K562 (cell line): Measurements from ENCODE around the gene CSMD2. TPM values are rescaled to one million over a fixed set of nuclear protein-coding genes. Genes with fewer than 3 reads are reported as not detected.

Source experiments
- ATAC-seq: fragments of 200-7000 bp; cut with Tn5 transposase; 3 replicates; pipeline ENCODE4 v1.9.1; 2020; ENCODE audit warnings: moderate library complexity
- BruUV-seq: library from RNA; stranded (reverse); fragments of 400-500 nt; replicated peaks from 2 replicates; lab custom pipeline; 2021; lab: Mats Ljungman, UMichigan
- CTCF ChIA-PET: fragments of 300-600 bp; formaldehyde crosslinking; extraction: SDS; loops from one replicate; lab custom pipeline; 2021; ENCODE audit warnings: low intra/inter-chr PET ratio; lab: Yijun Ruan, JAX
- POLR2A ChIA-PET: fragments of 300-600, 350-650 bp; sonication (Branson Sonifier 250); formaldehyde crosslinking; extraction: SDS; loops from one replicate; lab custom pipeline; 2021; ENCODE audit warnings: antibody characterized with exemption, inconsistent platforms; lab: Yijun Ruan, JAX
- DNase-seq, 4 experiments: peaks; one replicate each; pipeline versions ENCODE4 v3.0.0 to v3.0.0-alpha.2; 2011 to 2018; ENCODE audit warnings: low spot score in 3 of 4, mixed read lengths in 3 of 4; ENCODE audit errors: extremely low read depth in 1 of 4
- FAIRE-seq: peaks from 2 replicates; lab custom pipeline; 2011; peaks lifted over from hg19 to GRCh38; lab: Jason Lieb, UNC
- H2AFZ ChIP-seq: 2 replicates; pipeline ENCODE4 v1.6.0; 2011; ENCODE audit warnings: low read depth, low read length, control low read depth, inconsistent platforms
- H3K27ac ChIP-seq: fragments of 200-600 bp; 3 replicates; pipeline ENCODE4 v1.8.0; 2011; ENCODE audit warnings: low read depth, mild to moderate bottlenecking, control low read depth, inconsistent platforms, low read length, moderate library complexity, mixed read lengths; ENCODE audit errors: extremely low read depth
- H3K27me3 ChIP-seq, 2 experiments: fragments of 300-600 bp in 1 of 2; 2 replicates in 1 of 2; 3 replicates in 1 of 2; pipeline versions ENCODE4 v1.6.0 to v1.8.0; 2011; ENCODE audit warnings: inconsistent platforms in 2 of 2, low read length in 2 of 2, mild to moderate bottlenecking in 1 of 2, mixed read lengths in 1 of 2, moderate library complexity in 1 of 2; ENCODE audit not compliant: control insufficient read depth in 2 of 2, insufficient read depth in 2 of 2
- H3K36me3 ChIP-seq: fragments of 300-600 bp; 3 replicates; pipeline ENCODE4 v1.8.0; 2011; ENCODE audit warnings: mild to moderate bottlenecking, low read length, inconsistent platforms; ENCODE audit not compliant: control insufficient read depth, insufficient read depth
- H3K4me1 ChIP-seq, 2 experiments: fragments of 200-600 bp in 1 of 2; replicated peaks in 1 of 2; 2 replicates in 1 of 2; 3 replicates in 1 of 2; pipeline versions ENCODE4 v1.5.1 to v1.8.0; 2011; ENCODE audit warnings: inconsistent platforms in 2 of 2, low read length in 2 of 2, mild to moderate bottlenecking in 1 of 2, mixed read lengths in 1 of 2, moderate library complexity in 1 of 2; ENCODE audit not compliant: control insufficient read depth in 2 of 2, insufficient read depth in 2 of 2
- H3K4me2 ChIP-seq: 2 replicates; pipeline ENCODE4 v1.6.1; 2011; ENCODE audit warnings: low read length, control low read depth, inconsistent platforms, mixed read lengths; ENCODE audit not compliant: insufficient read depth
- H3K4me3 ChIP-seq: fragments of 200-600 bp; sonication (generic), shearing (Covaris generic); 2 replicates; pipeline ENCODE4 v1.5.1; 2016; ENCODE audit warnings: control low read depth, inconsistent platforms
- H3K79me2 ChIP-seq: fragments of 200-600 bp; 3 replicates; pipeline ENCODE4 v1.8.0; 2011; ENCODE audit warnings: low read length, inconsistent platforms; ENCODE audit not compliant: control insufficient read depth, insufficient read depth
- H3K9ac ChIP-seq, 2 experiments: 2 replicates each; pipeline versions ENCODE4 v1.6.0 to v1.6.1; 2011; ENCODE audit warnings: low read depth in 2 of 2, low read length in 2 of 2, control low read depth in 1 of 2, inconsistent platforms in 1 of 2, mild to moderate bottlenecking in 1 of 2, mixed read lengths in 1 of 2; ENCODE audit not compliant: insufficient read depth in 1 of 2
- H3K9me1 ChIP-seq: one replicate; pipeline ENCODE4 v1.6.0; 2011; ENCODE audit warnings: inconsistent platforms, mild to moderate bottlenecking, low read length, moderate library complexity; ENCODE audit not compliant: control insufficient read depth, insufficient read depth
- H3K9me3 ChIP-seq: replicated peaks from 2 replicates; pipeline ENCODE4 v1.5.1; 2011; ENCODE audit warnings: low read depth, low read length, inconsistent platforms; ENCODE audit not compliant: control insufficient read depth, insufficient read depth
- H4K20me1 ChIP-seq: replicated peaks from 2 replicates; pipeline ENCODE4 v1.6.1; 2011; ENCODE audit warnings: low read length, inconsistent platforms, mixed read lengths; ENCODE audit not compliant: control insufficient read depth, insufficient read depth
- BMI1 ChIP-seq: fragments of 150-350 bp; IDR thresholded peaks from 2 replicates; pipeline ENCODE4 v1.6.1; 2014; ENCODE audit warnings: low read length
- ELF2 ChIP-seq: fragments of 250-450 bp; sonication (Bioruptor Pico); IDR thresholded peaks from 2 replicates; pipeline ENCODE4 v1.5.0; 2021; ENCODE audit warnings: mild to moderate bottlenecking
- FOXK2 ChIP-seq, 2 experiments: fragments of 450-650 bp; IDR thresholded peaks in 1 of 2; conservative IDR thresholded peaks in 1 of 2; 2 replicates each; pipeline ENCODE4 v1.6.1; 2016; ENCODE audit warnings: low read depth in 2 of 2, mild to moderate bottlenecking in 1 of 2
- NR3C1 ChIP-seq: sonication (generic); formaldehyde crosslinking; IDR thresholded peaks from 2 replicates; pipeline ENCODE4 v1.8.1; 2022; ENCODE audit warnings: missing genetic modification reagents
- PHF20 ChIP-seq: fragments of 450-650 bp; IDR thresholded peaks from 2 replicates; pipeline ENCODE4 v1.6.1; 2018; ENCODE audit not compliant: partially characterized antibody
- POU5F1 ChIP-seq: fragments of 150-350 bp; IDR thresholded peaks from 2 replicates; pipeline ENCODE4 v1.6.1; 2014; ENCODE audit warnings: borderline replicate concordance, low read length, low read depth, mild to moderate bottlenecking; ENCODE audit not compliant: partially characterized antibody
- RNF219 ChIP-seq: fragments of 250-450 bp; sonication (Bioruptor Pico); IDR thresholded peaks from 2 replicates; pipeline ENCODE4 v1.5.0; 2022; ENCODE audit warnings: mild to moderate bottlenecking
- SMARCB1 ChIP-seq: IDR thresholded peaks from 2 replicates; pipeline ENCODE4 v1.6.1; 2011; ENCODE audit warnings: improper control_type of control experiment, low read depth; ENCODE audit not compliant: insufficient read length
- SPI1 ChIP-seq: IDR thresholded peaks from 2 replicates; pipeline ENCODE4 v1.6.1; 2011; ENCODE audit warnings: low read depth, low read length, control low read depth, borderline replicate concordance
- TCF15 ChIP-seq: fragments of 250-450 bp; sonication (Bioruptor Pico); IDR thresholded peaks from 2 replicates; pipeline ENCODE4 v1.8.0; 2022; ENCODE audit warnings: moderate library complexity, mild to moderate bottlenecking, inconsistent platforms
- TFAP4 ChIP-seq: sonication (generic); formaldehyde crosslinking; IDR thresholded peaks from 2 replicates; pipeline ENCODE4 v1.8.0; 2022; ENCODE audit warnings: missing genetic modification reagents, mild to moderate bottlenecking, moderate library complexity, borderline replicate concordance
- ZBTB5 ChIP-seq: fragments of 450-650 bp; IDR thresholded peaks from 2 replicates; pipeline ENCODE4 v1.6.1; 2017; ENCODE audit warnings: antibody characterized with exemption
- ZKSCAN3 ChIP-seq: fragments of 250-450 bp; sonication (Bioruptor Pico); IDR thresholded peaks from 2 replicates; pipeline ENCODE4 v1.4.0; 2020
- ZNF639 ChIP-seq, 2 experiments: fragments of 200-800 bp in 1 of 2; sonication (Bioruptor generic) in 1 of 2; sonication (generic) in 1 of 2; formaldehyde crosslinking in 1 of 2; IDR thresholded peaks in 1 of 2; conservative IDR thresholded peaks in 1 of 2; 2 replicates each; pipeline versions ENCODE4 v1.5.0 to v1.6.1; 2016 to 2020; ENCODE audit warnings: missing compliant biosample characterization in 1 of 2, missing genetic modification characterization in 1 of 2, missing genetic modification reagents in 1 of 2
- WGBS: fragments of 100-300 bp; shearing (Covaris generic); methylation state at CpG from one replicate; pipeline ENCODE4 v1.1.6; 2016; ENCODE audit warnings: low coverage, mixed read lengths; ENCODE audit not compliant: insufficient coverage; ENCODE audit errors: missing lambda C conversion rate; 5-methylcytosine and 5-hydroxymethylcytosine counted together
- in situ Hi-C: fragments of 300-500 bp; cut with MboI; formaldehyde crosslinking; loops from 4 replicates; pipeline ENCODE4 v1.15.0; 2018; ENCODE audit warnings: inconsistent platforms, mixed read lengths
- intact Hi-C: fragments of 100-400 bp; cut with micrococcal nuclease; formaldehyde crosslinking; loops from 2 replicates; pipeline ENCODE4 v1.14.2; 2022
- polyA plus RNA-seq, 8 experiments: library from polyadenylated mRNA; depleted of rRNA in 4 of 8; stranded (reverse) in 5 of 8; unstranded in 3 of 8; fragments of >200 nt; fragmentation: Nextera tagmentation in 2 of 8; fragmentation: Illumina TruSeq in 1 of 8; extraction: Ambion mirVana in 2 of 8; extraction: Trizol in 1 of 8; gene quantifications; 2 replicates each; pipeline versions ENCODE4 v1.2.1 to v1.2.3, GENCODE V29; 2011 to 2014; ENCODE audit warnings: inconsistent platforms in 1 of 8, missing spikeins in 1 of 8
- total RNA-seq, 7 experiments: library from RNA; depleted of rRNA in 6 of 7; stranded (reverse); fragments of >200 nt in 6 of 7; fragmentation: Illumina TruSeq in 2 of 7; extraction: Trizol in 2 of 7; gene quantifications; 2 replicates each; pipeline versions ENCODE4 v1.2.1 to v1.2.3, GENCODE V29; 2011 to 2021; ENCODE audit warnings: low replicate concordance in 1 of 7

CSMD2 gene
- total and polyA plus RNA-seq, 9 of the 15 experiments (the other 6 are each of a cell fraction or from before 2014, with no cell fraction given) = not detected

- Histone ChIP-seq H3K36me3 (no peaks in the 10 kb centered on the region), H3K79me2 (no peaks in the 10 kb centered on the region), H3K4me1 (no peaks in the 10 kb centered on the region), H3K9me1 (no peaks in the 10 kb centered on the region), H3K27ac (no peak overlapping the region), H3K9ac (no peak overlapping the region), H4K20me1 (no peaks in the 10 kb centered on the region), H3K4me3 (no peak overlapping the region), H2AFZ (no peak overlapping the region), H3K9me3 (no peaks in the 10 kb centered on the region), H3K27me3 (peaks cover 0 to 13% of the 10 kb centered on the region in 2 experiments; a peak in 1 of 5 replicates), H3K4me2 (no peak overlapping the region)
- BruUV-seq = no TSS peak
- ChIA-PET CTCF (no interaction called here), POLR2A (interaction anchor here (0.6 kb wide), 2 partner anchors 115 to 242 kb away, joined by 3 to 4 read pairs; no protein-coding TSS in a partner anchor)
- no peak for FAIRE-seq
- in situ Hi-C loops (no loop called here), intact Hi-C loops (no loop called here)
- DNase-seq = no peak
- no peak for ATAC-seq
- 2% methylated on average over 2 of the region's 2 CpGs for WGBS
- TF ChIP-seq PHF20 (no peak), SPI1 (no peak), FOXK2 (conservative IDR thresholded peaks at IDR 0.05 in 1 of 2, IDR thresholded peaks at IDR 0.05 in 1 of 2; ENCODE audit: low read depth in 2 of 2) (no peak), POU5F1 (no peak), ZKSCAN3 (no peak), ZBTB5 (no peak), RNF219 (no peak), TFAP4 (CRISPR knock-in tag) (no peak), BMI1 (no peak), SMARCB1 (no peak), ELF2 (CRISPR knock-in tag) (no peak), NR3C1 (CRISPR knock-in tag) (no peak), ZNF639 (CRISPR knock-in tag; conservative IDR thresholded peaks at IDR 0.05 in 1 of 2, IDR thresholded peaks at IDR 0.05 in 1 of 2) (no peak), TCF15 (CRISPR knock-in tag) (no peak)
Measured at GRCh38 chr1:34029954-34030353, 135.1 kb downstream of the CSMD2 start.
